ENCODE results near the gene TEX13D.

DNA sequence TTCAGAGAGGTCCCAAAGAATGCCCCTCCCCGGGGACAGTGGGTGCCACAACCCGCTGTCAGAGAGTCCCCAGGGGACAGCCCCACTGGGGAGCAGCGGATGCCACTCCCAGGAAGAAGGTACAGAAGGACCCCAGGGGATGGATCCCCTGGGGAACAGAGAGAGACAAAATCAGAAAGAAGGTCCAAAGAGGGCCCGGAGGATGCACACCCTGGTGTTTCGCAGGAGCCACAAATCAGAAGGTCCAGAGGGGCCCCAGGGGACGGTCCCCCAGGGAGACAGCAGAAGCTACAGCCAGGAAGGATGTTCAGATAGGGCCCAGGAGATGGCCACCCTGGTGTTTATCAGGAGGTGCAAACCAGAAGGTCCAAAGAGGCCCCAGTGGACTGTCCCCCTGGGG is 1.4 kb downstream of the TEX13D start:
- TF ChIP-seq POLR2A (IDR thresholded peaks at IDR 0.05) (no peak), EP300 (IDR thresholded peaks at IDR 0.05) (no peak)
- TF ChIP-seq, protein P1, sequence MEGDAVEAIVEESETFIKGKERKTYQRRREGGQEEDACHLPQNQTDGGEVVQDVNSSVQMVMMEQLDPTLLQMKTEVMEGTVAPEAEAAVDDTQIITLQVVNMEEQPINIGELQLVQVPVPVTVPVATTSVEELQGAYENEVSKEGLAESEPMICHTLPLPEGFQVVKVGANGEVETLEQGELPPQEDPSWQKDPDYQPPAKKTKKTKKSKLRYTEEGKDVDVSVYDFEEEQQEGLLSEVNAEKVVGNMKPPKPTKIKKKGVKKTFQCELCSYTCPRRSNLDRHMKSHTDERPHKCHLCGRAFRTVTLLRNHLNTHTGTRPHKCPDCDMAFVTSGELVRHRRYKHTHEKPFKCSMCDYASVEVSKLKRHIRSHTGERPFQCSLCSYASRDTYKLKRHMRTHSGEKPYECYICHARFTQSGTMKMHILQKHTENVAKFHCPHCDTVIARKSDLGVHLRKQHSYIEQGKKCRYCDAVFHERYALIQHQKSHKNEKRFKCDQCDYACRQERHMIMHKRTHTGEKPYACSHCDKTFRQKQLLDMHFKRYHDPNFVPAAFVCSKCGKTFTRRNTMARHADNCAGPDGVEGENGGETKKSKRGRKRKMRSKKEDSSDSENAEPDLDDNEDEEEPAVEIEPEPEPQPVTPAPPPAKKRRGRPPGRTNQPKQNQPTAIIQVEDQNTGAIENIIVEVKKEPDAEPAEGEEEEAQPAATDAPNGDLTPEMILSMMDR (IDR thresholded peaks at IDR 0.05), result no peak

All from tibial nerve (tissue), 4 donors.